Activated CD4-positive, alpha-beta T cell treated with anti-CD3 and anti-CD28 coated beads, Interleukin-2, amount 50 U/mL, for 24 hours (primary cell): Measurements from ENCODE around the gene RBMS1.
"Not testable (repeated sequence)": the region's sequence is repeated elsewhere in the genome, so short reads cannot be mapped to it uniquely, and the experiment has no call there.

Source experiments
- DNase-seq, 2 donors: peaks; one replicate each; pipeline ENCODE4 v3.0.0-alpha.2; 2020; ENCODE audit warnings: low read depth in 1 of 2, low spot score in 1 of 2

Gene RBMS1

GRCh38 chr2:160471950-160472349, 21.7 kb downstream of the RBMS1 start:
- DNase-seq, result no peak

GRCh38 chr2:160469621-160470204, 23.9 kb downstream of the RBMS1 start:
- no peak for DNase-seq

- no peak for DNase-seq
Measured at GRCh38 chr2:160469164-160469563, 24.4 kb downstream of the RBMS1 start.

GRCh38 chr2:160467086-160467485, 26.5 kb downstream of the RBMS1 start:
- no peak for DNase-seq

GRCh38 chr2:160465406-160465805, 28.2 kb downstream of the RBMS1 start:
- DNase-seq, result no peak

GRCh38 chr2:160465002-160465401, 28.6 kb downstream of the RBMS1 start:
- no peak for DNase-seq

- no peak for DNase-seq
Measured at GRCh38 chr2:160464017-160464416, 29.6 kb downstream of the RBMS1 start.

- no peak for DNase-seq
Measured at GRCh38 chr2:160463245-160463644, 30.4 kb downstream of the RBMS1 start.

- DNase-seq, result no peak
Measured at GRCh38 chr2:160460333-160460731, 33.3 kb downstream of the RBMS1 start.

- DNase-seq, result no peak
Measured at GRCh38 chr2:160459538-160460332, 33.9 kb downstream of the RBMS1 start.

GRCh38 chr2:160458718-160459453, 34.7 kb downstream of the RBMS1 start:
- DNase-seq, result no peak

- no peak for DNase-seq
Measured at GRCh38 chr2:160457588-160457987, 36.0 kb downstream of the RBMS1 start.

GRCh38 chr2:160454070-160454797, 39.4 kb downstream of the RBMS1 start:
- no peak for DNase-seq

- DNase-seq, result no peak
Measured at GRCh38 chr2:160453111-160453820, 40.3 kb downstream of the RBMS1 start.

GRCh38 chr2:160450486-160450885, 43.1 kb downstream of the RBMS1 start:
- DNase-seq, result no peak

GRCh38 chr2:160448821-160449220, 44.8 kb downstream of the RBMS1 start:
- DNase-seq, result not testable (repeated sequence)

- DNase-seq, result no peak
Measured at GRCh38 chr2:160445673-160446072, 47.9 kb downstream of the RBMS1 start.

- no peak for DNase-seq
Measured at GRCh38 chr2:160442603-160443002, 51.0 kb downstream of the RBMS1 start.

GRCh38 chr2:160440888-160441287, 52.7 kb downstream of the RBMS1 start:
- no peak for DNase-seq

- not testable (repeated sequence) for DNase-seq
Measured at GRCh38 chr2:160439038-160439437, 54.6 kb downstream of the RBMS1 start.

- DNase-seq, result no peak
Measured at GRCh38 chr2:160437273-160437672, 56.3 kb downstream of the RBMS1 start.
